Measurements from ENCODE around the gene MAP3K10. TPM values are rescaled to one million over a fixed set of nuclear protein-coding genes. Genes with fewer than 3 reads are reported as not detected.

The MAP3K10 gene
- total and polyA plus RNA-seq, 2 donors (not counting 1 experiment from before 2014, with no cell fraction given) = 22.5 to 41.6 TPM

DNA sequence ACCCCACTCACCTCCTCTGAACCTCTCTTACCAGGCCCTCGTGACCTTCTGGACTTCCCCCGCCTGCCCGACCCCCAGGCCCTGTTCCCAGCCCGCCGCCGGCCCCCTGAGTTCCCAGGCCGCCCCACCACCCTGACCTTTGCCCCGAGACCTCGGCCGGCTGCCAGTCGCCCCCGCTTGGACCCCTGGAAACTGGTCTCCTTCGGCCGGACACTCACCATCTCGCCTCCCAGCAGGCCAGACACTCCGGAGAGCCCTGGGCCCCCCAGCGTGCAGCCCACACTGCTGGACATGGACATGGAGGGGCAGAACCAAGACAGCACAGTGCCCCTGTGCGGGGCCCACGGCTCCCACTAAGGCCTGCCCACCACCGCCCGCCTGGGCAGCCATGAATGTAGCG is 23.7 kb downstream of the MAP3K10 start:
- WGBS (ENCODE audit: insufficient coverage) = 96% methylated on average over 22 of the region's 22 CpGs
- Histone ChIP-seq H3K27me3 (replicated peaks in 1 of 4; ENCODE audit: control extremely low read depth in 1 of 4, control insufficient read depth in 3 of 4, insufficient read depth in 4 of 4, low read length in 3 of 4) (peaks cover 0 to 29% (median 19%) of the 10 kb centered on the region in 4 experiments), H3K9ac (ENCODE audit: low read length) (no peak overlapping the region), H3K4me2 (replicated peaks; ENCODE audit: low read depth, low read length, poor library complexity, severe bottlenecking) (no peak overlapping the region), H2AFZ (ENCODE audit: insufficient read depth, low read depth, low read length, poor library complexity, severe bottlenecking) (no peak overlapping the region), H4K20me1 (ENCODE audit: control insufficient read depth, insufficient read depth, low read length, poor library complexity, severe bottlenecking) (no peaks in the 10 kb centered on the region), H3K9me3 (ENCODE audit: control extremely low read depth in 1 of 3, control insufficient read depth in 2 of 3, insufficient read depth in 1 of 3, low read length in 2 of 3) (peaks cover 0 to 15% (median 0%) of the 10 kb centered on the region in 3 donors), H3K4me1 (ENCODE audit: control insufficient read depth in 2 of 2, insufficient read depth in 2 of 2, low read length in 2 of 2) (peaks cover 9 to 23% of the 10 kb centered on the region in 2 donors), H3K36me3 (replicated peaks in 1 of 2; ENCODE audit: control extremely low read depth in 1 of 2, control insufficient read depth in 1 of 2, extremely low read depth in 1 of 2, insufficient read depth in 2 of 2, low read length in 1 of 2) (no peaks in the 10 kb centered on the region), H3K4me3 (ENCODE audit: control extremely low read depth in 1 of 5, extremely low read depth in 1 of 5, insufficient read depth in 1 of 5, low read depth in 2 of 5, low read length in 4 of 5) (no peak overlapping the region), H3K79me2 (ENCODE audit: control insufficient read depth, insufficient read depth, low read length) (no peaks in the 10 kb centered on the region), H3K27ac (ENCODE audit: low read length in 2 of 2) (no peak overlapping the region)
- no peaks in the 10 kb centered on the region for H3K9me3 Mint-ChIP-seq (ENCODE audit: insufficient read depth)
- peaks cover 4% of the 10 kb centered on the region for H3K4me1 Mint-ChIP-seq
- no peak for ATAC-seq (ENCODE audit: low read depth)
- peaks cover 27% of the 10 kb centered on the region for H3K27me3 Mint-ChIP-seq
- no peak overlapping the region for H3K4me3 Mint-ChIP-seq
- CTCF ChIA-PET = no interaction called here
- intact Hi-C loops (cut with micrococcal nuclease) = no loop called here
- TF ChIP-seq, protein P1, sequence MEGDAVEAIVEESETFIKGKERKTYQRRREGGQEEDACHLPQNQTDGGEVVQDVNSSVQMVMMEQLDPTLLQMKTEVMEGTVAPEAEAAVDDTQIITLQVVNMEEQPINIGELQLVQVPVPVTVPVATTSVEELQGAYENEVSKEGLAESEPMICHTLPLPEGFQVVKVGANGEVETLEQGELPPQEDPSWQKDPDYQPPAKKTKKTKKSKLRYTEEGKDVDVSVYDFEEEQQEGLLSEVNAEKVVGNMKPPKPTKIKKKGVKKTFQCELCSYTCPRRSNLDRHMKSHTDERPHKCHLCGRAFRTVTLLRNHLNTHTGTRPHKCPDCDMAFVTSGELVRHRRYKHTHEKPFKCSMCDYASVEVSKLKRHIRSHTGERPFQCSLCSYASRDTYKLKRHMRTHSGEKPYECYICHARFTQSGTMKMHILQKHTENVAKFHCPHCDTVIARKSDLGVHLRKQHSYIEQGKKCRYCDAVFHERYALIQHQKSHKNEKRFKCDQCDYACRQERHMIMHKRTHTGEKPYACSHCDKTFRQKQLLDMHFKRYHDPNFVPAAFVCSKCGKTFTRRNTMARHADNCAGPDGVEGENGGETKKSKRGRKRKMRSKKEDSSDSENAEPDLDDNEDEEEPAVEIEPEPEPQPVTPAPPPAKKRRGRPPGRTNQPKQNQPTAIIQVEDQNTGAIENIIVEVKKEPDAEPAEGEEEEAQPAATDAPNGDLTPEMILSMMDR (IDR thresholded peaks at IDR 0.05) = no peak
- TF ChIP-seq EZH2 (IDR thresholded peaks at IDR 0.05; ENCODE audit: borderline replicate concordance, insufficient read depth, low read depth, low read length, poor library complexity, severe bottlenecking) = no peak
- no peak for DNase-seq
- POLR2A ChIA-PET = no interaction called here
- H3K27ac Mint-ChIP-seq = no peak overlapping the region

DNA sequence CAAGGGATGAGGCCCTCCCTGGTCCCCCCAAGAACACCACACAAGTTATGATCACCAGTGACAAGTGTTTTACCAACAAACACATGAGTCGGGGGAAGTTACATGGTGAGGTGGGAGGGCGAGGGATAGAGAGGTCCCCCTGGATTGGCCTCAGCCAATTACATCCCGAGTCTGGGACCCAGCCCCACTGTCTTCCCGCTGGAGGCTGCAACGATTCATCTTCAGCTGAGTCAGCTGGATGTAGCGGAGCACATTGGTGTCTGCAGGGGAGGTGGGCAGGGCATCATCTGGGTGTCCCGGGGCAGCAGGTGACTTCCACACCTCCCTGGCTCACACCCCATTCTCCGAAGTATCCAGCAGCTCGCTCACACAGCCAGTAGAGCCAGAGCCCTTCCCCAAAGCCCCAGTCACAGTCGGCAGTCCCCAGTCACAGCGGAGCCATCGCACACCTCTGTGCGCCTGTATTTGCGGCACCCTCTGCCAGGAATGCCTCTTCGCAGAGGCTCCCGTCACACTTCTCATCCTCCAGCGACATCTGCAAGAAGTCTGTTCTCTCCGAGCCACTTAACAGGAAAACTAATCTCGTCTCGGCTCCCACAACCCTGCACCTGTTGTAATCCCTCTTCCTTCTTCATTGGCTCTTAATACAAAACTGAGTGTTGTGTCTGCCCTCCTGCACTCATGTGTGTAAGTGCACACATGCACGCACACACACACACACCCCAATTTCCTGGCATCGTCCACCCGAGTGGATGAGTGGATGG is 25.0 kb downstream of the MAP3K10 start:
- ChIA-PET POLR2A (no interaction called here), CTCF (no interaction called here)
- no peaks in the 10 kb centered on the region for H3K9me3 Mint-ChIP-seq (ENCODE audit: insufficient read depth)
- no peak overlapping the region for H3K27ac Mint-ChIP-seq
- TF ChIP-seq EZH2 (IDR thresholded peaks at IDR 0.05; ENCODE audit: borderline replicate concordance, insufficient read depth, low read depth, low read length, poor library complexity, severe bottlenecking) = no peak
- TF ChIP-seq, protein P1 (IDR thresholded peaks at IDR 0.05) = no peak
- intact Hi-C loops (cut with micrococcal nuclease) = no loop called here
- Histone ChIP-seq H3K4me2 (replicated peaks; ENCODE audit: low read depth, low read length, poor library complexity, severe bottlenecking) (no peak overlapping the region), H3K36me3 (replicated peaks in 1 of 2; ENCODE audit: control extremely low read depth in 1 of 2, control insufficient read depth in 1 of 2, extremely low read depth in 1 of 2, insufficient read depth in 2 of 2, low read length in 1 of 2) (no peaks in the 10 kb centered on the region), H4K20me1 (ENCODE audit: control insufficient read depth, insufficient read depth, low read length, poor library complexity, severe bottlenecking) (no peaks in the 10 kb centered on the region), H3K9me3 (ENCODE audit: control extremely low read depth in 1 of 3, control insufficient read depth in 2 of 3, insufficient read depth in 1 of 3, low read length in 2 of 3) (peaks cover 0 to 15% (median 0%) of the 10 kb centered on the region in 3 donors), H3K27me3 (replicated peaks in 1 of 4; ENCODE audit: control extremely low read depth in 1 of 4, control insufficient read depth in 3 of 4, insufficient read depth in 4 of 4, low read length in 3 of 4) (peaks cover 0 to 33% (median 19%) of the 10 kb centered on the region in 4 experiments), H3K9ac (ENCODE audit: low read length) (no peak overlapping the region), H3K4me3 (ENCODE audit: control extremely low read depth in 1 of 5, extremely low read depth in 1 of 5, insufficient read depth in 1 of 5, low read depth in 2 of 5, low read length in 4 of 5) (no peak overlapping the region), H3K79me2 (ENCODE audit: control insufficient read depth, insufficient read depth, low read length) (no peaks in the 10 kb centered on the region), H3K27ac (ENCODE audit: low read length in 2 of 2) (no peak overlapping the region), H3K4me1 (ENCODE audit: control insufficient read depth in 2 of 2, insufficient read depth in 2 of 2, low read length in 2 of 2) (peaks cover 9 to 23% of the 10 kb centered on the region in 2 donors), H2AFZ (ENCODE audit: insufficient read depth, low read depth, low read length, poor library complexity, severe bottlenecking) (no peak overlapping the region)
- DNase-seq = no peak
- 65% methylated on average over 21 of the region's 23 CpGs for WGBS (ENCODE audit: insufficient coverage)
- no peak for ATAC-seq (ENCODE audit: low read depth)
- peaks cover 32% of the 10 kb centered on the region for H3K27me3 Mint-ChIP-seq
- peaks cover 6% of the 10 kb centered on the region for H3K4me1 Mint-ChIP-seq
- H3K4me3 Mint-ChIP-seq = no peak overlapping the region
